SU-DHL-6 (cell line): ENCODE results near the gene TRIOBP.

ENCODE experiments used
- H2AFZ ChIP-seq: fragments of 200-600 bp; sonication (generic); 2 replicates; pipeline ENCODE4 v1.6.1; 2014; ENCODE audit warnings: low read depth, mild to moderate bottlenecking, moderate library complexity, mixed read lengths, antibody characterized with exemption, low read length; ENCODE audit not compliant: severe bottlenecking
- H3F3A ChIP-seq: fragments of 200-600 bp; shearing (Covaris generic); 2 replicates; pipeline ENCODE4 v1.6.0; 2016; ENCODE audit warnings: antibody characterized with exemption, mild to moderate bottlenecking; ENCODE audit not compliant: insufficient read depth
- H3K27ac ChIP-seq: fragments of 200-600 bp; sonication (generic); 2 replicates; pipeline ENCODE4 v1.5.1; 2016; ENCODE audit warnings: low read depth, mild to moderate bottlenecking, low read length, moderate library complexity, mixed read lengths
- H3K27me3 ChIP-seq: fragments of 200-600 bp; sonication (generic), shearing (Covaris generic); 2 replicates; pipeline ENCODE4 v1.6.0; 2014; ENCODE audit warnings: mild to moderate bottlenecking, low read length
- H3K36me3 ChIP-seq: fragments of 200-600 bp; sonication (generic); 2 replicates; pipeline ENCODE4 v1.6.1; 2014; ENCODE audit warnings: mild to moderate bottlenecking, low read length, mixed read lengths
- H3K4me2 ChIP-seq: fragments of 300-600, 200-600 bp; shearing (Covaris generic), sonication (generic); 2 replicates; pipeline ENCODE4 v1.6.0; 2014; ENCODE audit warnings: low read length, low read depth, mild to moderate bottlenecking; ENCODE audit not compliant: poor library complexity, severe bottlenecking
- H3K4me3 ChIP-seq: fragments of 200-600 bp; sonication (generic); 2 replicates; pipeline ENCODE4 v1.5.1; 2014; ENCODE audit warnings: antibody characterized with exemption, low read length, mild to moderate bottlenecking, mixed read lengths; ENCODE audit not compliant: insufficient read depth, poor library complexity, severe bottlenecking
- H3K79me2 ChIP-seq: fragments of 200-600 bp; sonication (generic); 2 replicates; pipeline ENCODE4 v1.6.1; 2014; ENCODE audit warnings: mild to moderate bottlenecking, low read length, moderate library complexity; ENCODE audit not compliant: insufficient read depth
- H3K9ac ChIP-seq: fragments of 200-600 bp; sonication (generic); 2 replicates; pipeline ENCODE4 v1.7.0; 2014; ENCODE audit warnings: mild to moderate bottlenecking, low read length
- H3K9me2 ChIP-seq: fragments of 200-600 bp; sonication (generic); replicated peaks from 2 replicates; pipeline ENCODE4 v1.6.1; 2014; ENCODE audit warnings: low read length; ENCODE audit not compliant: insufficient read depth
- H3K9me3 ChIP-seq: fragments of 200-600 bp; sonication (generic); 2 replicates; pipeline ENCODE4 v1.6.1; 2014; ENCODE audit warnings: low read length, mixed read lengths; ENCODE audit not compliant: insufficient read depth
- H4K20me1 ChIP-seq: fragments of 200-600 bp; sonication (generic); 2 replicates; pipeline ENCODE4 v1.6.1; 2014; ENCODE audit warnings: low read depth, mild to moderate bottlenecking, antibody characterized with exemption, low read length, moderate library complexity, mixed read lengths
- EZH2phosphoT487 ChIP-seq: fragments of 200-600 bp; sonication (generic), shearing (Covaris generic); conservative IDR thresholded peaks from 2 replicates; pipeline ENCODE4 v1.6.1; 2018; ENCODE audit warnings: mild to moderate bottlenecking, antibody characterized with exemption, low read length, moderate library complexity, mixed read lengths
- TF ChIP-seq, protein P1 (sequence below): fragments of 200-600 bp; sonication (generic); IDR thresholded peaks from one replicate; pipeline ENCODE4 v1.5.1; 2017; ENCODE audit warnings: antibody characterized with exemption, mild to moderate bottlenecking, low read length, moderate library complexity; ENCODE audit not compliant: insufficient read depth, poor library complexity, severe bottlenecking

Gene TRIOBP

DNA sequence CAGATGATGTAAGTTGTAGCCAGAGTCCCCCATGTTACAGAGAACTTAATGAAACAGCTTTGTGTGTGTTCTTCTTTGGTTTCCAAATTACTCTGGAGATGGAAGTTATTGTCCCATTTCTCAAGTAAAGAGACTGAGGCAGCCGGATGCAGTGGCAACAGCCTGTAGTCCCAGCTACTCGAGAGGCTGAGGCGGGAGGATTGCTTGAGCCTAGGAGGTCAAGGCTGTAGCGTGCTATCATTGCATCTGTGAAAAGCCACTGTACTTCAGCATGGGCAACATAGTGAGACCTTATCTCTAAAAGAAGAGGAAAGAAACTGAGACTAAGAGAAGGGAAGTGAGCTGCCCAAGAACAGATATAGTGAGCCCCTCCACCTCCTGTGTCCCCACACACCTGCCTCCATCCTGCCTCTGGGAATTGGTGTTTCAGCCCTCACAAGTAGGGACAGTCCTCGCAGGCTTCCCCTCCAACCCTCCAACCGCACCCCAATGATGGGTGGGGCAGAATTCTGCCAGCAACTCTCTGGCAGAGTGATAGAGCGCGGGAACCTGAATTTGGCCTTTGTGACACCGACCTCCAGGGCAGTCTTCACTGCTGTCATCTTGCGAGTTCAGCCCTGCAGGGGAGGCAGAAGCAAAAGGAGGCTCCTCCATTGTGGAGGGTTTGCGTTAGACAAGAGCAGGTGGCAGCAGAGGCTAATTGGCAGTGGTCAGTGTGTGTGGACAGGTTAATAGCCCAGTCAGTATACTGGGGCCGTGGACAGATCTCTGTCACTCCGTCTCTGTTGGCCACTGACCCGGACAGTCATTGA, 36.7 kb upstream of the TRIOBP start:
- Histone ChIP-seq H3K27ac (peak overlapping the region; percentile 74), H3K79me2 (peaks cover 56% of the 10 kb centered on the region), H2AFZ (no peak overlapping the region), H3F3A (peaks cover 28% of the 10 kb centered on the region), H4K20me1 (peaks cover 3% of the 10 kb centered on the region; the same call in 1 of the 2 replicates), H3K9me2 (no peaks in the 10 kb centered on the region), H3K36me3 (no peaks in the 10 kb centered on the region), H3K9ac (peak overlapping the region; percentile 85), H3K9me3 (no peaks in the 10 kb centered on the region), H3K4me2 (peak overlapping the region; percentile 94), H3K4me3 (peak overlapping the region; percentile 89), H3K27me3 (no peaks in the 10 kb centered on the region)
- TF ChIP-seq, protein P1, sequence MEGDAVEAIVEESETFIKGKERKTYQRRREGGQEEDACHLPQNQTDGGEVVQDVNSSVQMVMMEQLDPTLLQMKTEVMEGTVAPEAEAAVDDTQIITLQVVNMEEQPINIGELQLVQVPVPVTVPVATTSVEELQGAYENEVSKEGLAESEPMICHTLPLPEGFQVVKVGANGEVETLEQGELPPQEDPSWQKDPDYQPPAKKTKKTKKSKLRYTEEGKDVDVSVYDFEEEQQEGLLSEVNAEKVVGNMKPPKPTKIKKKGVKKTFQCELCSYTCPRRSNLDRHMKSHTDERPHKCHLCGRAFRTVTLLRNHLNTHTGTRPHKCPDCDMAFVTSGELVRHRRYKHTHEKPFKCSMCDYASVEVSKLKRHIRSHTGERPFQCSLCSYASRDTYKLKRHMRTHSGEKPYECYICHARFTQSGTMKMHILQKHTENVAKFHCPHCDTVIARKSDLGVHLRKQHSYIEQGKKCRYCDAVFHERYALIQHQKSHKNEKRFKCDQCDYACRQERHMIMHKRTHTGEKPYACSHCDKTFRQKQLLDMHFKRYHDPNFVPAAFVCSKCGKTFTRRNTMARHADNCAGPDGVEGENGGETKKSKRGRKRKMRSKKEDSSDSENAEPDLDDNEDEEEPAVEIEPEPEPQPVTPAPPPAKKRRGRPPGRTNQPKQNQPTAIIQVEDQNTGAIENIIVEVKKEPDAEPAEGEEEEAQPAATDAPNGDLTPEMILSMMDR = no peak
- TF ChIP-seq EZH2phosphoT487 = no peak

- Histone ChIP-seq H4K20me1 (peaks cover 3% of the 10 kb centered on the region; the same call in 1 of the 2 replicates), H3K27ac (peak overlapping the region; percentile 74), H3K4me3 (peak overlapping the region; percentile 89), H3K4me2 (peak overlapping the region; percentile 94), H3K9me2 (no peaks in the 10 kb centered on the region), H3K36me3 (no peaks in the 10 kb centered on the region), H3K79me2 (peaks cover 62% of the 10 kb centered on the region), H3F3A (peaks cover 28% of the 10 kb centered on the region), H3K9me3 (no peaks in the 10 kb centered on the region), H3K9ac (peak overlapping the region; percentile 85), H3K27me3 (no peaks in the 10 kb centered on the region), H2AFZ (no peak overlapping the region)
- TF ChIP-seq, protein P1 = no peak
- no peak for TF ChIP-seq EZH2phosphoT487
These were observed 36.2 kb upstream of the TRIOBP start for GRCh38 chr22:37660709-37661045.

GRCh38 chr22:37661160-37661924, 35.5 kb upstream of the TRIOBP start:
- Histone ChIP-seq H2AFZ (no peak overlapping the region), H3K9me2 (no peaks in the 10 kb centered on the region), H3K4me2 (peak overlapping the region; percentile 94), H3K9me3 (no peaks in the 10 kb centered on the region), H3K36me3 (no peaks in the 10 kb centered on the region), H3K27ac (peak overlapping the region; percentile 74), H3F3A (peaks cover 21% of the 10 kb centered on the region), H3K9ac (peak overlapping the region; percentile 85), H3K27me3 (no peaks in the 10 kb centered on the region), H4K20me1 (peaks cover 3% of the 10 kb centered on the region; the same call in 1 of the 2 replicates), H3K79me2 (peaks cover 67% of the 10 kb centered on the region), H3K4me3 (peak overlapping the region; percentile 89)
- no peak for TF ChIP-seq EZH2phosphoT487
- TF ChIP-seq, protein P1 = peak; percentile 64
